Skeletal muscle satellite cell (primary cell): ENCODE measurements around the gene FAM186B.

Source experiments
- H3K27me3 ChIP-seq: 2 replicates; pipeline ENCODE4 v1.7.0; 2013; ENCODE audit warnings: low read length; ENCODE audit not compliant: control insufficient read depth, insufficient read depth
- H3K36me3 ChIP-seq: 2 replicates; pipeline ENCODE4 v1.7.0; 2013; ENCODE audit warnings: mild to moderate bottlenecking, control low read depth, low read length; ENCODE audit not compliant: insufficient read depth
- H3K4me1 ChIP-seq: 2 replicates; pipeline ENCODE4 v1.7.0; 2013; ENCODE audit warnings: low read length; ENCODE audit not compliant: control insufficient read depth, insufficient read depth
- H3K4me2 ChIP-seq: 2 replicates; pipeline ENCODE4 v1.7.0; 2013; ENCODE audit warnings: mild to moderate bottlenecking, low read length
- H3K4me3 ChIP-seq: 2 replicates; pipeline ENCODE4 v1.7.0; 2013; ENCODE audit warnings: low read length
- H3K9ac ChIP-seq: 2 replicates; pipeline ENCODE4 v1.7.0; 2013; ENCODE audit warnings: mild to moderate bottlenecking, low read depth, low read length, moderate library complexity
- H3K9me3 ChIP-seq: replicated peaks from 2 replicates; pipeline ENCODE4 v1.7.0; 2013; ENCODE audit warnings: mild to moderate bottlenecking, control low read depth, low read length

FAM186B gene

GRCh38 chr12:49645146-49646039 is 40.0 kb upstream of the FAM186B start:
- peaks cover 87% of the 10 kb centered on the region for H3K36me3 ChIP-seq

GRCh38 chr12:49644620-49644994 is 39.2 kb upstream of the FAM186B start:
- H3K4me1 ChIP-seq = peaks cover 3% of the 10 kb centered on the region
- H3K4me2 ChIP-seq = no peak overlapping the region
- no peaks in the 10 kb centered on the region for H3K27me3 ChIP-seq
- H3K36me3 ChIP-seq = peaks cover 79% of the 10 kb centered on the region
- H3K9ac ChIP-seq = no peak overlapping the region
- no peaks in the 10 kb centered on the region for H3K9me3 ChIP-seq
- H3K4me3 ChIP-seq = no peak overlapping the region

More at GRCh38 chr12:49645146-49646039, 40.0 kb upstream of the FAM186B start:
- Histone ChIP-seq H3K27me3 (no peaks in the 10 kb centered on the region), H3K4me3 (no peak overlapping the region), H3K9me3 (no peaks in the 10 kb centered on the region), H3K4me2 (no peak overlapping the region), H3K9ac (no peak overlapping the region), H3K4me1 (peaks cover 3% of the 10 kb centered on the region)

- no peaks in the 10 kb centered on the region for H3K27me3 ChIP-seq
- H3K4me2 ChIP-seq = no peak overlapping the region
- peaks cover 3% of the 10 kb centered on the region for H3K4me1 ChIP-seq
- H3K4me3 ChIP-seq = no peak overlapping the region
- H3K9ac ChIP-seq = no peak overlapping the region
- H3K36me3 ChIP-seq = peaks cover 74% of the 10 kb centered on the region
- H3K9me3 ChIP-seq = no peaks in the 10 kb centered on the region
These were observed 38.7 kb upstream of the FAM186B start for GRCh38 chr12:49643961-49644619.

GRCh38 chr12:49643135-49643534 is 37.7 kb upstream of the FAM186B start:
- H3K4me1 ChIP-seq = no peaks in the 10 kb centered on the region
- H3K9ac ChIP-seq = no peak overlapping the region
- H3K36me3 ChIP-seq = peaks cover 69% of the 10 kb centered on the region
- H3K4me2 ChIP-seq = no peak overlapping the region
- no peak overlapping the region for H3K4me3 ChIP-seq
- H3K27me3 ChIP-seq = no peaks in the 10 kb centered on the region
- H3K9me3 ChIP-seq = no peaks in the 10 kb centered on the region

- Histone ChIP-seq H3K4me1 (no peaks in the 10 kb centered on the region), H3K9ac (no peak overlapping the region), H3K4me3 (no peak overlapping the region), H3K27me3 (no peaks in the 10 kb centered on the region), H3K4me2 (no peak overlapping the region), H3K36me3 (peaks cover 61% of the 10 kb centered on the region), H3K9me3 (no peaks in the 10 kb centered on the region)
These were observed 36.9 kb upstream of the FAM186B start for GRCh38 chr12:49642370-49642802.

- Histone ChIP-seq H3K4me1 (no peaks in the 10 kb centered on the region), H3K9me3 (no peaks in the 10 kb centered on the region), H3K27me3 (no peaks in the 10 kb centered on the region), H3K4me3 (no peak overlapping the region), H3K36me3 (peaks cover 58% of the 10 kb centered on the region), H3K4me2 (no peak overlapping the region), H3K9ac (no peak overlapping the region)
These were observed 36.4 kb upstream of the FAM186B start for GRCh38 chr12:49641748-49642369.

GRCh38 chr12:49636979-49637755 is 31.7 kb upstream of the FAM186B start:
- Histone ChIP-seq H3K36me3 (peaks cover 20% of the 10 kb centered on the region), H3K4me3 (no peak overlapping the region), H3K4me1 (no peaks in the 10 kb centered on the region), H3K27me3 (no peaks in the 10 kb centered on the region), H3K9ac (no peak overlapping the region), H3K4me2 (no peak overlapping the region), H3K9me3 (no peaks in the 10 kb centered on the region)

GRCh38 chr12:49636574-49636973 is 31.1 kb upstream of the FAM186B start:
- H3K4me3 ChIP-seq = no peak overlapping the region
- no peaks in the 10 kb centered on the region for H3K27me3 ChIP-seq
- H3K36me3 ChIP-seq = peaks cover 21% of the 10 kb centered on the region
- H3K9me3 ChIP-seq = no peaks in the 10 kb centered on the region
- H3K9ac ChIP-seq = no peak overlapping the region
- H3K4me1 ChIP-seq = no peaks in the 10 kb centered on the region
- no peak overlapping the region for H3K4me2 ChIP-seq

GRCh38 chr12:49635656-49636055 is 30.2 kb upstream of the FAM186B start:
- H3K27me3 ChIP-seq = no peaks in the 10 kb centered on the region
- no peaks in the 10 kb centered on the region for H3K9me3 ChIP-seq
- no peak overlapping the region for H3K4me3 ChIP-seq
- H3K4me1 ChIP-seq = no peaks in the 10 kb centered on the region
- peaks cover 13% of the 10 kb centered on the region for H3K36me3 ChIP-seq
- no peak overlapping the region for H3K4me2 ChIP-seq
- H3K9ac ChIP-seq = no peak overlapping the region

- Histone ChIP-seq H3K4me2 (no peak overlapping the region), H3K9me3 (no peaks in the 10 kb centered on the region), H3K9ac (no peak overlapping the region), H3K27me3 (no peaks in the 10 kb centered on the region), H3K4me3 (no peak overlapping the region), H3K36me3 (peaks cover 13% of the 10 kb centered on the region), H3K4me1 (no peaks in the 10 kb centered on the region)
These were observed 29.6 kb upstream of the FAM186B start for GRCh38 chr12:49635036-49635435.
